Liver (tissue), 3 donors: ENCODE data around the gene TPSB2.
A peak's percentile ranks its signal among the peaks of the same experiment; 100 is the strongest.

Experiments used
- EGR1 ChIP-seq, 2 donors: IDR thresholded peaks; 2 replicates each; pipeline ENCODE4 v1.6.1; 2016 to 2018; ENCODE audit warnings: antibody characterized with exemption in 2 of 2, low read depth in 2 of 2
- NR2F2 ChIP-seq: IDR thresholded peaks from 2 replicates; pipeline ENCODE4 v1.6.1; 2016; ENCODE audit warnings: antibody characterized with exemption
- SP1 ChIP-seq: IDR thresholded peaks from 2 replicates; pipeline ENCODE4 v1.6.1; 2018; ENCODE audit warnings: antibody characterized with exemption, mild to moderate bottlenecking
- TAF1 ChIP-seq: conservative IDR thresholded peaks from 2 replicates; pipeline ENCODE4 v1.6.1; 2016; ENCODE audit warnings: antibody characterized with exemption, mild to moderate bottlenecking
- TF ChIP-seq, protein P1 (sequence below): fragments of 150-350 bp; IDR thresholded peaks from 2 replicates; pipeline ENCODE4 v1.5.1; 2017; ENCODE audit warnings: improper control_type of control experiment, low read depth, low read length; ENCODE audit not compliant: missing input control
- TF ChIP-seq, protein P2 (sequence below): IDR thresholded peaks from 2 replicates; pipeline ENCODE4 v1.6.1; 2016; ENCODE audit warnings: antibody characterized with exemption
- TF ChIP-seq, protein P3 (sequence below): IDR thresholded peaks from 2 replicates; pipeline ENCODE4 v1.6.1; 2016; ENCODE audit warnings: antibody characterized with exemption, mild to moderate bottlenecking
- donor health status: healthy.
- donor health status: healthy.

DNA sequence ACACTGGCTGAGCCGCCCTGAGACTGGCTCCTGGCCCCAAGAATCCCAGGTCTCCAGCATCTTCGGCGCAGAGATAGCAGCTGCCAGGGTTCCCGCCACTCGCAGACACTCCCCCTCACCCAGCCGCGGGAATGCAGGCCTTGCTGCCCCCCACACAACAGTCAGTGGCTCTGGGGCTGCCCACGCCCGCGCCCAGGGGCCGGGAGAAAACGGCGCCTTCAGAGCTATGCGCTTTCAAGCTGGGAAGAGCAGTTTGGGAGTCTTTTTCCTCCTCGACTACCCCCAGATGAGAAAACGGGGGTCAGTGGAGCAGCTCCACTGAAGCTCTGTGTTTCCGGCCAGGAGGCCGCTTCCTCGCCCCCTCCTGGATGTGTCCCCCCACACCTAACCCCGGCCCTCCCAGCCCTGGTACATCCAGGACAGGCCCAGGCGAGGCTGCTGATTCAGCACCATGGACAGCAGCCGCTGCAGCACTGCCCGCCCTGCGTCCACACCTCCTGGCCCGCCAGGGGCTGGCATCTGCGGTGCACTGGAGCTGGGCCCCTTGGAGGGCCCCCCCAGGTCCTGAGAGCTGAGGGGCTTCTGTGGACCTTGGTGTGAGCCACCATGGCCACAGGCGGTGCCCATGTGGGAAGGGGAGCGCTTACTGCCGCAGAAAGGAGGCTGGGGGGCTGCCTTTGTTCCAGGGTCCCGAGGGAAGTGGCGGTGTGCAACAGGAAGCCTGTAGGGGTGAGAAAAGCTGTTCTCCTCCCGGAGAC lies 41.4 kb downstream of the TPSB2 start:
- TF ChIP-seq, protein P1, sequence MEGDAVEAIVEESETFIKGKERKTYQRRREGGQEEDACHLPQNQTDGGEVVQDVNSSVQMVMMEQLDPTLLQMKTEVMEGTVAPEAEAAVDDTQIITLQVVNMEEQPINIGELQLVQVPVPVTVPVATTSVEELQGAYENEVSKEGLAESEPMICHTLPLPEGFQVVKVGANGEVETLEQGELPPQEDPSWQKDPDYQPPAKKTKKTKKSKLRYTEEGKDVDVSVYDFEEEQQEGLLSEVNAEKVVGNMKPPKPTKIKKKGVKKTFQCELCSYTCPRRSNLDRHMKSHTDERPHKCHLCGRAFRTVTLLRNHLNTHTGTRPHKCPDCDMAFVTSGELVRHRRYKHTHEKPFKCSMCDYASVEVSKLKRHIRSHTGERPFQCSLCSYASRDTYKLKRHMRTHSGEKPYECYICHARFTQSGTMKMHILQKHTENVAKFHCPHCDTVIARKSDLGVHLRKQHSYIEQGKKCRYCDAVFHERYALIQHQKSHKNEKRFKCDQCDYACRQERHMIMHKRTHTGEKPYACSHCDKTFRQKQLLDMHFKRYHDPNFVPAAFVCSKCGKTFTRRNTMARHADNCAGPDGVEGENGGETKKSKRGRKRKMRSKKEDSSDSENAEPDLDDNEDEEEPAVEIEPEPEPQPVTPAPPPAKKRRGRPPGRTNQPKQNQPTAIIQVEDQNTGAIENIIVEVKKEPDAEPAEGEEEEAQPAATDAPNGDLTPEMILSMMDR, result no peak
- TF ChIP-seq EGR1 (IDR thresholded peaks at IDR 0.05; ENCODE audit: low read depth in 2 of 2) (no peak), TAF1 (no peak), NR2F2 (no peak), SP1 (no peak)
- TF ChIP-seq, protein P2, sequence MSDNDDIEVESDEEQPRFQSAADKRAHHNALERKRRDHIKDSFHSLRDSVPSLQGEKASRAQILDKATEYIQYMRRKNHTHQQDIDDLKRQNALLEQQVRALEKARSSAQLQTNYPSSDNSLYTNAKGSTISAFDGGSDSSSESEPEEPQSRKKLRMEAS, result no peak
- TF ChIP-seq, protein P3, sequence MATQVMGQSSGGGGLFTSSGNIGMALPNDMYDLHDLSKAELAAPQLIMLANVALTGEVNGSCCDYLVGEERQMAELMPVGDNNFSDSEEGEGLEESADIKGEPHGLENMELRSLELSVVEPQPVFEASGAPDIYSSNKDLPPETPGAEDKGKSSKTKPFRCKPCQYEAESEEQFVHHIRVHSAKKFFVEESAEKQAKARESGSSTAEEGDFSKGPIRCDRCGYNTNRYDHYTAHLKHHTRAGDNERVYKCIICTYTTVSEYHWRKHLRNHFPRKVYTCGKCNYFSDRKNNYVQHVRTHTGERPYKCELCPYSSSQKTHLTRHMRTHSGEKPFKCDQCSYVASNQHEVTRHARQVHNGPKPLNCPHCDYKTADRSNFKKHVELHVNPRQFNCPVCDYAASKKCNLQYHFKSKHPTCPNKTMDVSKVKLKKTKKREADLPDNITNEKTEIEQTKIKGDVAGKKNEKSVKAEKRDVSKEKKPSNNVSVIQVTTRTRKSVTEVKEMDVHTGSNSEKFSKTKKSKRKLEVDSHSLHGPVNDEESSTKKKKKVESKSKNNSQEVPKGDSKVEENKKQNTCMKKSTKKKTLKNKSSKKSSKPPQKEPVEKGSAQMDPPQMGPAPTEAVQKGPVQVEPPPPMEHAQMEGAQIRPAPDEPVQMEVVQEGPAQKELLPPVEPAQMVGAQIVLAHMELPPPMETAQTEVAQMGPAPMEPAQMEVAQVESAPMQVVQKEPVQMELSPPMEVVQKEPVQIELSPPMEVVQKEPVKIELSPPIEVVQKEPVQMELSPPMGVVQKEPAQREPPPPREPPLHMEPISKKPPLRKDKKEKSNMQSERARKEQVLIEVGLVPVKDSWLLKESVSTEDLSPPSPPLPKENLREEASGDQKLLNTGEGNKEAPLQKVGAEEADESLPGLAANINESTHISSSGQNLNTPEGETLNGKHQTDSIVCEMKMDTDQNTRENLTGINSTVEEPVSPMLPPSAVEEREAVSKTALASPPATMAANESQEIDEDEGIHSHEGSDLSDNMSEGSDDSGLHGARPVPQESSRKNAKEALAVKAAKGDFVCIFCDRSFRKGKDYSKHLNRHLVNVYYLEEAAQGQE, result peak; percentile 100
